OCI-LY1 (cell line): ENCODE measurements around the gene TCF7.

ENCODE experiments used
- H2AFZ ChIP-seq: fragments of 200-600 bp; sonication (generic), shearing (Covaris generic); 2 replicates; pipeline ENCODE4 v1.6.0; 2014; ENCODE audit warnings: antibody characterized with exemption, mild to moderate bottlenecking, low read length
- H3F3A ChIP-seq: fragments of 200-600 bp; sonication (generic), shearing (Covaris generic); 2 replicates; pipeline ENCODE4 v1.6.0; 2014; ENCODE audit warnings: mild to moderate bottlenecking, antibody characterized with exemption, low read length, moderate library complexity; ENCODE audit not compliant: insufficient read depth
- H3K27ac ChIP-seq: fragments of 200-600 bp; sonication (generic); 2 replicates; pipeline ENCODE4 v1.5.1; 2014; ENCODE audit warnings: low read length, mixed run types, mild to moderate bottlenecking, low read depth; ENCODE audit not compliant: poor library complexity, severe bottlenecking
- H3K27me3 ChIP-seq: fragments of 200-600 bp; sonication (generic); 2 replicates; pipeline ENCODE4 v1.6.0; 2014; ENCODE audit warnings: antibody characterized with exemption, mild to moderate bottlenecking, low read length, moderate library complexity; ENCODE audit not compliant: insufficient read depth
- H3K36me3 ChIP-seq: fragments of 200-600 bp; sonication (generic); 2 replicates; pipeline ENCODE4 v1.6.1; 2014; ENCODE audit warnings: mild to moderate bottlenecking, antibody characterized with exemption, low read length, moderate library complexity, mixed read lengths; ENCODE audit not compliant: insufficient read depth
- H3K4me1 ChIP-seq: fragments of 200-600 bp; sonication (generic); 2 replicates; pipeline ENCODE4 v1.5.1; 2014; ENCODE audit warnings: mild to moderate bottlenecking, low read length, moderate library complexity; ENCODE audit not compliant: insufficient read depth, severe bottlenecking
- H3K4me2 ChIP-seq: fragments of 200-600 bp; sonication (generic), shearing (Covaris generic); 2 replicates; pipeline ENCODE4 v1.6.1; 2014; ENCODE audit warnings: low read length
- H3K4me3 ChIP-seq: fragments of 200-600 bp; sonication (generic); 2 replicates; pipeline ENCODE4 v1.5.1; 2014; ENCODE audit warnings: low read length, low read depth, mild to moderate bottlenecking, mixed read lengths; ENCODE audit not compliant: poor library complexity, severe bottlenecking
- H3K79me2 ChIP-seq: fragments of 200-600 bp; shearing (Covaris generic); 2 replicates; pipeline ENCODE4 v1.6.1; 2016; ENCODE audit warnings: mixed run types, low read length, mixed read lengths; ENCODE audit not compliant: insufficient read depth
- H3K9ac ChIP-seq: fragments of 200-600 bp; sonication (generic), shearing (Covaris generic); 2 replicates; pipeline ENCODE4 v1.6.1; 2014; ENCODE audit warnings: mild to moderate bottlenecking, low read length, mixed read lengths
- H3K9me2 ChIP-seq: fragments of 200-600 bp; sonication (generic), shearing (Covaris generic); 2 replicates; pipeline ENCODE4 v1.6.1; 2014; ENCODE audit warnings: low read depth, mild to moderate bottlenecking, low read length, mixed read lengths
- H3K9me3 ChIP-seq: fragments of 200-600 bp; shearing (Covaris generic); 2 replicates; pipeline ENCODE4 v1.6.1; 2014; ENCODE audit warnings: low read length, mixed read lengths
- H4K20me1 ChIP-seq: fragments of 200-600 bp; sonication (generic), shearing (Covaris generic); 2 replicates; pipeline ENCODE4 v1.6.0; 2016; ENCODE audit warnings: mild to moderate bottlenecking, low read length; ENCODE audit not compliant: insufficient read depth
- EZH2 ChIP-seq: fragments of 200-600 bp; sonication (generic), shearing (Covaris generic); IDR thresholded peaks from 2 replicates; pipeline ENCODE4 v1.8.0; 2017; ENCODE audit warnings: borderline replicate concordance, mixed run types, mild to moderate bottlenecking, antibody characterized with exemption, low read length, moderate library complexity, mixed read lengths
- TF ChIP-seq, protein P1 (sequence below): fragments of 200-600 bp; sonication (generic), shearing (Covaris generic); IDR thresholded peaks from 2 replicates; pipeline ENCODE4 v1.5.1; 2017; ENCODE audit warnings: mild to moderate bottlenecking, antibody characterized with exemption, low read length, moderate library complexity, mixed read lengths

TCF7 gene

DNA sequence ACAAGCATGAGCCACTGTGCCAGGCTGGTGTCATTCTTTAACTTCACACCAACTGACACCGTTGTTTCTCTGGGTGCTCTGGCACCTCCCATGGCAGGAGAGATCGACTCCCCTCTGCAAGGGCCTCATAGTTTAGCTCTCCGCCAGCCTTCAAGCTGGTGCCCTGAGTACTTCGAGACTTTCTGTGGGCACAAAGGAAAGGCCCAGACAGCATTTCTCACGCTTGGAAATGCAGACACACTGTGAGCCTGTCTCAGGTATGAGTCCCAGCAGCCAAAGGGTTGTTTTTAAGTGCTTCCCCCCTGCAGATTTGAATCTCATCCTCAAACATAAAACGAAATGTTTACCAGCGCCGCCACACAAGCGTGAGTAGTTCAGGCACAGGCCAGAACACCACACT is 11.1 kb upstream of the TCF7 start:
- Histone ChIP-seq H3K9me2 (no peaks in the 10 kb centered on the region), H3K27me3 (0 out of 2 replicates have a peak, but pooled peaks cover 8% of the 10 kb centered on the region), H3F3A (no peaks in the 10 kb centered on the region), H2AFZ (no peak overlapping the region), H3K9me3 (no peaks in the 10 kb centered on the region), H3K36me3 (no peaks in the 10 kb centered on the region), H3K27ac (no peak overlapping the region), H3K4me2 (no peak overlapping the region), H4K20me1 (no peaks in the 10 kb centered on the region), H3K4me1 (peaks cover 17% of the 10 kb centered on the region), H3K4me3 (no peak overlapping the region), H3K9ac (no peak overlapping the region), H3K79me2 (no peaks in the 10 kb centered on the region)
- TF ChIP-seq EZH2 = no peak
- TF ChIP-seq, protein P1, sequence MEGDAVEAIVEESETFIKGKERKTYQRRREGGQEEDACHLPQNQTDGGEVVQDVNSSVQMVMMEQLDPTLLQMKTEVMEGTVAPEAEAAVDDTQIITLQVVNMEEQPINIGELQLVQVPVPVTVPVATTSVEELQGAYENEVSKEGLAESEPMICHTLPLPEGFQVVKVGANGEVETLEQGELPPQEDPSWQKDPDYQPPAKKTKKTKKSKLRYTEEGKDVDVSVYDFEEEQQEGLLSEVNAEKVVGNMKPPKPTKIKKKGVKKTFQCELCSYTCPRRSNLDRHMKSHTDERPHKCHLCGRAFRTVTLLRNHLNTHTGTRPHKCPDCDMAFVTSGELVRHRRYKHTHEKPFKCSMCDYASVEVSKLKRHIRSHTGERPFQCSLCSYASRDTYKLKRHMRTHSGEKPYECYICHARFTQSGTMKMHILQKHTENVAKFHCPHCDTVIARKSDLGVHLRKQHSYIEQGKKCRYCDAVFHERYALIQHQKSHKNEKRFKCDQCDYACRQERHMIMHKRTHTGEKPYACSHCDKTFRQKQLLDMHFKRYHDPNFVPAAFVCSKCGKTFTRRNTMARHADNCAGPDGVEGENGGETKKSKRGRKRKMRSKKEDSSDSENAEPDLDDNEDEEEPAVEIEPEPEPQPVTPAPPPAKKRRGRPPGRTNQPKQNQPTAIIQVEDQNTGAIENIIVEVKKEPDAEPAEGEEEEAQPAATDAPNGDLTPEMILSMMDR = no peak

DNA sequence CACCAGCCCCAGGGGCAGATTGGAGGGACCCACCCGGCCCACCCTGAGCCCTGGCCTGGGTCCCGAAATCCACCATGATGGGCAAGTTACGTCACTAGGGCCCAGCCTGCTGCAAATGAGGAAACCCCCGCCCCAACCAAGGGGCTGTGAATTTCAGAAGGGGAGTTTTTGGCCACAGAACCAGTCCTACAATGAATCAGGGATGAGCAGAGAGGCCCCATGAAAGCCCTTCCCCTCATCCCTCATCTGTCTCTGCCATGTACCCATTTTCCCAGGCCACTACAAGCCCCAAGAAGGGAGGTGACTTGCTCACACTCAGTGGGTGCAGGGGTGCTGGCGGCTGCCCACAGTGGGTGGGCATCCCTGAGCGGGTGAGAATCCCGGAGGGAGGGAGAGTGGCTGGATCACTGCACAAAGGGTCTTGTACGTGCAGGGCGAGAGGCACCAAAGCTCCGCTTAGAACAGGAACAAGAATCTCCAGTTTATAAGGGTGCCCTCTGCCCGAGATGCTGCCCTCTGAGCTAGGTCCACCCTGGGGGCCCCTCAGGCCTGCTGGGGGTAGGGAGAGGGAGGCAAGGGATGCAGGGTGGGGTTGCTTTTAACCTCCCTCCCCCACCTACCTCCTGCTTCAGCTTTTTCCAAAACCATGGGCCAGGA is 10.4 kb upstream of the TCF7 start:
- no peaks in the 10 kb centered on the region for H3K79me2 ChIP-seq
- no peak overlapping the region for H2AFZ ChIP-seq
- no peaks in the 10 kb centered on the region for H3K36me3 ChIP-seq
- H3K9me2 ChIP-seq = no peaks in the 10 kb centered on the region
- H3K9ac ChIP-seq = no peak overlapping the region
- TF ChIP-seq EZH2 = no peak
- TF ChIP-seq, protein P1 = no peak
- H3K27ac ChIP-seq = no peak overlapping the region
- H3K9me3 ChIP-seq = no peaks in the 10 kb centered on the region
- no peaks in the 10 kb centered on the region for H4K20me1 ChIP-seq
- no peak overlapping the region for H3K4me2 ChIP-seq
- no peak overlapping the region for H3K4me3 ChIP-seq
- H3F3A ChIP-seq = no peaks in the 10 kb centered on the region
- H3K4me1 ChIP-seq = peaks cover 17% of the 10 kb centered on the region
- 0 out of 2 replicates have a peak, but pooled peaks cover 8% of the 10 kb centered on the region for H3K27me3 ChIP-seq

DNA sequence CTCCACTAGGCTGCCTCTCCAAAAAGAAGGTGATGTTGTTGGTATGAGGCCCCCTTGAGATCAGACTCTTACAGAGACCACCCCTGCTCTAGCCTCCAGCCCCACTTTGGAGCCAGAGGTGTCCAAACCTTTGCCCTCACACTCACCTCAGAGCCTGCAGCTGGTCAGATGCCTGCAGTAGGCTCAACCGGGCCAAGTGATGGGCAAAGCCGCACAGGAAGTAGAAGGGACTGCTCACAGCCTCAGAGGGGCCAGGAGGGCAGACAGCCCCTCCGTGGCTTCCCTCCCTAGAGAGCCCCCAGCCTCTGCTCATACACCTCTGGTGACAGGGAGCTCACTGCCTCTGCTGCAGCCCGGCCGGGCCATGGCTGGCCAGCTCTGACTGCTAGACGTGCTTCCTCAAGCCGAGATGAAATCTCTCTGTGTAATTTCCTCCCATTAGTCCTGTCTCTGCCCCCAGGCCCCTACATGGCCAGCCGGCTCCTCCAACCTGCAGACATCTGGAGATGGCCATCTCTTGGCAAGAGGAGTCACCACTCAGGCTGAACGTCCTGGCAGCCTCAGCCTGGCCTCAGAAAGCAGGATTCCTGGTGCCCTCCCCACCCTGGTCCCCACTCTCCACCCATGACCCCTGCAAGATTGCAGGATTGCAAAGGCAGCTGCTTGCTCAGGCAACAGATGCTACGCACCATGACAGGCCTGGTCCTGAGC is 7.3 kb upstream of the TCF7 start:
- Histone ChIP-seq H3K27ac (no peak overlapping the region), H2AFZ (no peak overlapping the region), H3K9me2 (no peaks in the 10 kb centered on the region), H3K9me3 (no peaks in the 10 kb centered on the region), H3K4me2 (no peak overlapping the region), H3F3A (no peaks in the 10 kb centered on the region), H3K79me2 (no peaks in the 10 kb centered on the region), H3K4me1 (no peaks in the 10 kb centered on the region), H3K9ac (no peak overlapping the region), H3K4me3 (no peak overlapping the region), H3K36me3 (no peaks in the 10 kb centered on the region), H4K20me1 (no peaks in the 10 kb centered on the region), H3K27me3 (0 out of 2 replicates have a peak, but pooled peaks cover 8% of the 10 kb centered on the region)
- TF ChIP-seq, protein P1 = no peak
- TF ChIP-seq EZH2 = no peak
